Colonic mucosa (tissue), 4 donors: ENCODE data around the gene RPS6KA6. TPM values are rescaled to one million over a fixed set of nuclear protein-coding genes. Genes with fewer than 3 reads are reported as not detected.
A peak's percentile ranks its signal among the peaks of the same experiment; 100 is the strongest.

Experiments used
- DNase-seq: peaks from one replicate; pipeline ENCODE4 v3.0.0-alpha.2; 2020
- H3K27ac ChIP-seq: fragments of 200-600 bp; one replicate; pipeline ENCODE4 v1.8.0; 2021
- H3K27me3 ChIP-seq: fragments of 200-600 bp; one replicate; pipeline ENCODE4 v1.8.0; 2021
- H3K36me3 ChIP-seq: fragments of 200-600 bp; one replicate; pipeline ENCODE4 v1.8.0; 2021
- H3K4me1 ChIP-seq: fragments of 200-600 bp; one replicate; pipeline ENCODE4 v1.8.0; 2021; ENCODE audit warnings: mild to moderate bottlenecking
- H3K4me3 ChIP-seq: fragments of 200-600 bp; one replicate; pipeline ENCODE4 v1.8.0; 2021
- H3K9ac ChIP-seq, 2 donors: one replicate each; pipeline ENCODE4 v1.7.0; 2013; ENCODE audit warnings: control low read depth in 2 of 2, low read depth in 2 of 2, low read length in 2 of 2
- H3K9me3 ChIP-seq: fragments of 200-600 bp; one replicate; pipeline ENCODE4 v1.8.0; 2021
- CTCF ChIP-seq: fragments of 200-600 bp; IDR thresholded peaks from one replicate; pipeline ENCODE4 v1.8.0; 2022; ENCODE audit warnings: antibody characterized with exemption, mild to moderate bottlenecking
- intact Hi-C: fragments of 100-400 bp; cut with DNase I; formaldehyde crosslinking; loops from one replicate; pipeline ENCODE4 v1.14.1; 2022
- total RNA-seq, 2 donors: library from RNA; stranded (reverse); fragmentation: NEBNext Ultra II Directional in 1 of 2; extraction: Animal tissue kit (Norgen Biotek cat#: 25700) in 1 of 2; gene quantifications; one replicate each; pipeline ENCODE4 v1.2.1, GENCODE V29; 2021
- donor health status: healthy.
- donor health status: DM: no; HTN: no; CAD: no.
- donor health status: DM: no; HTN: no; CAD: no.

Gene RPS6KA6
- total RNA-seq = 10 to 100 TPM; 10.6 to 11.9 TPM

GRCh38 chrX:84187533-84188319, at the start of gene RPS6KA6:
TSS of gene RPS6KA6 (minus strand) at chrX:84188199. CDS start at chrX:84187899, 300 bp downstream.
- peak; percentile 24 for DNase-seq
- TF ChIP-seq CTCF = no peak
- Histone ChIP-seq H3K9ac (peak within 1 kb of the TSS; percentile 60 to 71), H3K36me3 (no peaks in the 10 kb centered on the region), H3K4me3 (peak within 1 kb of the TSS; percentile 51), H3K27ac (peak within 1 kb of the TSS; percentile 65), H3K4me1 (no peaks in the 10 kb centered on the region), H3K27me3 (no peaks in the 10 kb centered on the region), H3K9me3 (no peaks in the 10 kb centered on the region)
- intact Hi-C loops = loop anchor here (10.0 kb wide), 1 partner anchor 143 kb away; no protein-coding TSS in a partner anchor

- H3K36me3 ChIP-seq = no peaks in the 10 kb centered on the region
- no peak overlapping the region for H3K4me3 ChIP-seq
- H3K27me3 ChIP-seq = no peaks in the 10 kb centered on the region
- no peaks in the 10 kb centered on the region for H3K4me1 ChIP-seq
- intact Hi-C loops = no loop called here
- DNase-seq = no peak
- no peak overlapping the region for H3K9ac ChIP-seq
- H3K9me3 ChIP-seq = no peaks in the 10 kb centered on the region
- H3K27ac ChIP-seq = no peak overlapping the region
- no peak for TF ChIP-seq CTCF
These were observed 36.7 kb upstream of the RPS6KA6 start for GRCh38 chrX:84224741-84225140.

- Histone ChIP-seq H3K4me1 (no peaks in the 10 kb centered on the region), H3K27me3 (no peaks in the 10 kb centered on the region), H3K36me3 (no peaks in the 10 kb centered on the region), H3K4me3 (no peak overlapping the region), H3K27ac (no peak overlapping the region), H3K9me3 (no peaks in the 10 kb centered on the region), H3K9ac (no peak overlapping the region)
- no peak for DNase-seq
- TF ChIP-seq CTCF = no peak
- intact Hi-C loops = no loop called here
These were observed 35.3 kb upstream of the RPS6KA6 start for GRCh38 chrX:84223261-84223660.

GRCh38 chrX:84221181-84221580, 33.2 kb upstream of the RPS6KA6 start:
- no peak for TF ChIP-seq CTCF
- H3K4me3 ChIP-seq = no peak overlapping the region
- no peaks in the 10 kb centered on the region for H3K9me3 ChIP-seq
- H3K36me3 ChIP-seq = no peaks in the 10 kb centered on the region
- no peak overlapping the region for H3K9ac ChIP-seq
- no peak overlapping the region for H3K27ac ChIP-seq
- DNase-seq = no peak
- no peaks in the 10 kb centered on the region for H3K27me3 ChIP-seq
- H3K4me1 ChIP-seq = no peaks in the 10 kb centered on the region
- intact Hi-C loops = no loop called here

- Histone ChIP-seq H3K36me3 (no peaks in the 10 kb centered on the region), H3K4me3 (no peak overlapping the region), H3K27me3 (no peaks in the 10 kb centered on the region), H3K9me3 (no peaks in the 10 kb centered on the region), H3K4me1 (no peaks in the 10 kb centered on the region), H3K9ac (no peak overlapping the region), H3K27ac (no peak overlapping the region)
- DNase-seq = no peak
- no peak for TF ChIP-seq CTCF
- intact Hi-C loops = no loop called here
These were observed 31.6 kb upstream of the RPS6KA6 start for GRCh38 chrX:84219551-84219950.
